Endothelial cell of umbilical vein (primary cell): ENCODE data around the gene RASD2.

Source experiments
- CTCF ChIP-seq, 2 donors: IDR thresholded peaks; 1 replicate in 1 of 2; 2 replicates in 1 of 2; pipeline ENCODE4 v1.5.1; 2011; ENCODE audit warnings: low read length in 2 of 2, mild to moderate bottlenecking in 2 of 2, moderate library complexity in 2 of 2, control low read depth in 1 of 2, inconsistent platforms in 1 of 2, low read depth in 1 of 2; ENCODE audit not compliant: insufficient read depth in 1 of 2; ENCODE audit errors: extremely low read depth in 1 of 2
- POLR2A ChIP-seq: IDR thresholded peaks from 2 replicates; pipeline ENCODE4 v1.6.1; 2012; ENCODE audit warnings: low read depth, mild to moderate bottlenecking, control low read depth, low read length

DNA sequence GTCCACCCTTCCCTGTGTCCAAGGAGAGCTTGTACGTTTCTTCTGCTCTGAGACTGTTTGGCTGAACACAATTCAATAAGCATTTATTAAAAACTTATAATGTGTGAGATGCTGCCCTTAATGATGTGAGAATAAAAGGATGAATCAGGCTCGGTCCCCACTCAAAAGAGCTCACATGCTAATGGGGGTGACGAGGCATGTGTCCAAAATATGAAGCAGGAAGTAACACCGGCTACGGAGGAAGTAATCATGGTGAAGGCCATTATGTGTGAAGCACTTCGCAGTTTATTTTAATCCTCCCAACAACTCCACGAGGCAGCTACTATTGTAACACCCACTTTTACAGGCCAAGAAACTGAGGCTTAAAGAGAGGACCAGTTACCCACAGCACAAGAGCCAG is 3.4 kb upstream of the RASD2 start:
- TF ChIP-seq CTCF (IDR thresholded peaks at IDR 0.05; ENCODE audit: extremely low read depth in 1 of 2, insufficient read depth in 1 of 2, low read depth in 1 of 2, low read length in 2 of 2) = no peak
- no peak for TF ChIP-seq POLR2A
